ENCODE data around the gene RTN4R. TPM values are rescaled to one million over a fixed set of nuclear protein-coding genes. Genes with fewer than 3 reads are reported as not detected.

The RTN4R gene
- total RNA-seq, 4 donors from 2014 or later, result 0.64 to 22.8 (median 3.0) TPM; not detected in 1

DNA sequence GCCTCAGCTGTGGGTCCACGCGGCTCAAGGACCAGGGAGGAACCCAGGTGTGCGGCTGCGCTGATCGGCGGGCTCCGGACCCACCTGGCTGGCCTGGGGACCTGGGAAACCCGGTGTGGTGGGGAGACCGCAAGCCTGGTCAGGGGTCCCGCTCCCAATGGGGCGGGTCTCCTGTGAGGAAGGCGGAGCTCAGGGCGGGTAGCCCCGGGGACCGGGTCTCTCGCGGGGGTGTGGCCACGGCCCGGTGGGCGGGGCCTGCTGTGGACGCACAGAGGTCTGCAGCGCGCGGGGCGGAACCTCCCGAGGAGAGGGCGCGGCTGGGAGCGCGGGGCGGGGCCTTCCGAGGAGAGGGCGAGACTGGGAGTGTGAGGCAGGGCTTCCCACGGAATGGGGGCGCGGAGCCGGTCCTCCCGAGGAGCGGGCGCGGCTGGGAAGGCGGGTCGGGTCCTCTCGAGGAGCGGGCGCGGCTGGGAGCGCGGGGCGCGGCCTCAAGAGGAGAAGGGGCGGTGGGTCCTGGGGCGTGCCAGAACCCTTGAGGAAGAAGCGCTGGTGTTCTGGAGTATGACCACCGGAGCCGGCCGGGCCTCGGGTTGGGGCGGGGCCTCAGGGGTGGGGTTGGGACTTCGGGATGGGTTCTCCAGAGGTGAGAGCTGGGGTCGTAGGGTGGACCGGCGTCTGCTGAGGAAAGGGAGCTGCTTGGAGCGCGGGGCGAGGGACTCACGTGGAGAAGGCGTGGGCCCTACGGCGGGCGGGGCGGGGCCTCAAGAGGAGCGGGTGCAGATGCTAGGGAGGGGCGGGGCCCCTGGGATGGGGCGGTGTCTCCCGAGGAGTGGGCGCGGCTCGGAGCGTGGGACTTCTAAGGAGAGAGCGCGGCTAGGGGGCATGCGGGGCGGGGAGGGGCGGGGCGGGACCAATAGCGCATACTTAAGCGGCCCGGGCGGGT lies 31.0 kb upstream of the RTN4R start:
- Histone ChIP-seq H3K27ac (peak overlapping the region; percentile 19 to 53 (median 36)), H3K27me3 (peaks cover 38% of the 10 kb centered on the region), H3K36me3 (no peaks in the 10 kb centered on the region), H3K4me3 (peak overlapping the region; percentile 26 to 58 (median 52)), H3K9me3 (no peaks in the 10 kb centered on the region), H3K4me1 (peaks cover 0 to 15% (median 14%) of the 10 kb centered on the region in 4 donors)
- TF ChIP-seq POLR2A (IDR thresholded peaks at IDR 0.05) (no peak), CTCF (IDR thresholded peaks at IDR 0.05) (no peak), POLR2AphosphoS5 (IDR thresholded peaks at IDR 0.05) (no peak), EP300 (IDR thresholded peaks at IDR 0.05; ENCODE audit: low read depth) (no peak)
- WGBS, 2 donors (ENCODE audit: low coverage in 1 of 2), result 1% methylated on average over 59 of the region's 90 CpGs; no CpG with 5 or more reads in 1 of the 2 donors
- DNase-seq, result peak; percentile 90
- intact Hi-C loops (cut with DNase I; ENCODE audit: low total_unique reads), result no loop called here
- in situ Hi-C loops (cut with MboI; ENCODE audit: low pct_ligation_motif_present in 1 of 4, low pct_unique_long_range_greater_than_20kb in 1 of 4, low sequenced_read_pairs in 3 of 4), result loop anchor here in 2 of 4 donors (10.0 kb wide), 1 partner anchor 144 kb away; the partner anchor contains the start of gene CCDC188 (in 2 of the 2)

GRCh38 chr22:20298110-20298802 lies 30.1 kb upstream of the RTN4R start:
- Histone ChIP-seq H3K27ac (no peak overlapping the region), H3K9me3 (no peaks in the 10 kb centered on the region), H3K4me3 (peak overlapping the region in 2 of 4 donors; percentile 51 to 58), H3K27me3 (peaks cover 38% of the 10 kb centered on the region), H3K4me1 (peaks cover 0 to 15% (median 14%) of the 10 kb centered on the region in 4 donors), H3K36me3 (no peaks in the 10 kb centered on the region)
- WGBS, 2 donors (ENCODE audit: low coverage in 1 of 2), result 33 to 62% methylated on average over 6 to 25 of the region's 25 CpGs
- no peak for DNase-seq
- in situ Hi-C loops (cut with MboI; ENCODE audit: low pct_ligation_motif_present in 1 of 4, low pct_unique_long_range_greater_than_20kb in 1 of 4, low sequenced_read_pairs in 3 of 4), result loop anchor here in 2 of 4 donors (10.0 kb wide), 1 partner anchor 143 kb away; the partner anchor contains the start of gene CCDC188 (in 2 of the 2)
- no peak for TF ChIP-seq POLR2AphosphoS5 (IDR thresholded peaks at IDR 0.05)
- TF ChIP-seq POLR2A (IDR thresholded peaks at IDR 0.05), result no peak
- no peak for TF ChIP-seq CTCF (IDR thresholded peaks at IDR 0.05)
- no peak for TF ChIP-seq EP300 (IDR thresholded peaks at IDR 0.05; ENCODE audit: low read depth)
- intact Hi-C loops (cut with DNase I; ENCODE audit: low total_unique reads), result no loop called here

- Histone ChIP-seq H3K27ac (no peak overlapping the region), H3K9me3 (no peaks in the 10 kb centered on the region), H3K36me3 (no peaks in the 10 kb centered on the region), H3K4me3 (no peak overlapping the region), H3K4me1 (peaks cover 0 to 15% (median 14%) of the 10 kb centered on the region in 4 donors), H3K27me3 (peaks cover 31% of the 10 kb centered on the region)
- WGBS, 2 donors (ENCODE audit: low coverage in 1 of 2), result 51% methylated on average over 9 of the region's 9 CpGs; no CpG with 5 or more reads in 1 of the 2 donors
- TF ChIP-seq POLR2AphosphoS5 (IDR thresholded peaks at IDR 0.05) (no peak), POLR2A (IDR thresholded peaks at IDR 0.05) (no peak), CTCF (IDR thresholded peaks at IDR 0.05) (no peak), EP300 (IDR thresholded peaks at IDR 0.05; ENCODE audit: low read depth) (no peak)
- no peak for DNase-seq
- in situ Hi-C loops (cut with MboI; ENCODE audit: low pct_ligation_motif_present in 1 of 4, low pct_unique_long_range_greater_than_20kb in 1 of 4, low sequenced_read_pairs in 3 of 4) (loop anchor here in 2 of 4 donors (10.0 kb wide), 1 partner anchor 143 kb away; the partner anchor contains the start of gene CCDC188 (in 2 of the 2)), intact Hi-C loops (cut with DNase I; ENCODE audit: low total_unique reads) (no loop called here)
Observed at GRCh38 chr22:20297414-20298109, 29.4 kb upstream of the RTN4R start.
